ENCODE data around the gene OR2AT4.
"Not testable (repeated sequence)": the region's sequence is repeated elsewhere in the genome, so short reads cannot be mapped to it uniquely, and the experiment has no call there.

Gene OR2AT4

GRCh38 chr11:75103380-75104026, 6.8 kb upstream of the OR2AT4 start:
- DNase-seq (ENCODE audit: low spot score), result peak; percentile 43

DNA sequence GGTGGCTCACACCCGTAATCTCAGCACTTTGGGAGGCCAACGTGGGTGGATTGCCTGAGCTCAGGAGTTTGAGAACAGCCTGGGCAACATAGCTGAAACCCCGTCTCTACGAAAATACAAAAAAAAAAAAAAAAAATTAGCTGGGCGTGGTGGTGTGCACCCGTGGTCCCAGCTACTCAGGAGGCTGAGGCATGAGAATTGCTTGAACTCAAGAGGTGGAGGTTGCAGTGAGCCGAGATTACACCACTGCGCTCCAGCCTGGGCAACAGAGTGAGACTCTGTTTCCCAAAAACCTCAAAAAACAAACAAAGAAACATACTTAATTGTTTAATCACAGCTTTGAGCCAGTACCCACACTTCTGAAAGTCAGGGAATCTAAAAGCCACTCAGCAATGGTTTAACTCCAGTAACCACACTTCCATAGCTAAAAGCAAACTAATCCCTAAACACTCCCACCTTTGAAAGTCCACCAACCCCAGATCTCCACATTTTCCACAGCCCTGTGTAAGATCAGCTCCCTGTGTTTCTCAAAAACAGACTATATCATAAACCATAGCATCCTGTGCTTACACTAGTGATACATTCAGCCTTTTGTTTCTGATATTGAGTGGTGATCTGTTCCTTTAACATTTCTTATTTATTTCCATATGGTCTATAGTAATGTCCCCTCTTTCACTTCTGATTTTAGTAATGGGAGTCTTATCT, 4.9 kb upstream of the OR2AT4 start:
- no peak for DNase-seq (ENCODE audit: low spot score)

DNA sequence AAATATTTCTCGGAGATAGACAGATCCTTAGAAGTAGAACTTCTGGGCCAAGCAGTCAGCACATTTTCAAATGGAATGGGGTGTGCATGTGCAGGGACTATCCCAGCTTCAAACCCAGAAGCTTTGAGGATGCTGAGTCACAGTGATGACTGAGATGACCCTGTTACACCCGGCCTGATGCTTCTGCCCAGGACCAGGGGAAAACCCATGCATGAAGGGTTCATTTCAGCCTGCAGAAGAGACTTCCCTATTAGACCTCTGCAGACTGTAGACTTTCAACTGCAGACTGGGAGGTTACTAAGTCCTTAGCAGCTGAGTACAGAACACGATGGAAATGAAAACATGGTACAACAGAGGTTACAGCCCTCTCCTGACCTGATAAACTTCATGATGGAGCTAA, 3.6 kb upstream of the OR2AT4 start:
- peak; percentile 39 for DNase-seq (ENCODE audit: low spot score)

DNA sequence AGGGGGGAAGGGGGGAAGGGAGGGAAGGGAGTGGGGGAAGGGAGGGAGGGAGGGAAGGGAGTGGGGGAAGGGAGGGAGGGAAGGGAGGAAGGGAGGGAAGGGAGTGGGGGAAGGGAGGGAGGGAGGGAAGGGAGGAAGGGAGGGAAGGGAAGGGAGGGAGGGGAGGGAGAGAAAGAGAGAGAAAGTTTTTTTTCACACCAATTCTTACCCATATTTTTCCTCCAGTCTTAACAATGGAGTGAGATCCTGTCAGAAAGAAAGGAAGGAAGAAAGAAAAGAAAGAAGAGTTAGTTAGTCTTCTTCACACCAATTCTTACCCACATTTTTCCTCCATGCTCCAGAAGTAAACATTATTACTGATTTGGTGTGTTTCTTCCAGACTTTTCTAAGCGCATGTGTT, 3.0 kb upstream of the OR2AT4 start:
- no peak for DNase-seq (ENCODE audit: low spot score)

DNA sequence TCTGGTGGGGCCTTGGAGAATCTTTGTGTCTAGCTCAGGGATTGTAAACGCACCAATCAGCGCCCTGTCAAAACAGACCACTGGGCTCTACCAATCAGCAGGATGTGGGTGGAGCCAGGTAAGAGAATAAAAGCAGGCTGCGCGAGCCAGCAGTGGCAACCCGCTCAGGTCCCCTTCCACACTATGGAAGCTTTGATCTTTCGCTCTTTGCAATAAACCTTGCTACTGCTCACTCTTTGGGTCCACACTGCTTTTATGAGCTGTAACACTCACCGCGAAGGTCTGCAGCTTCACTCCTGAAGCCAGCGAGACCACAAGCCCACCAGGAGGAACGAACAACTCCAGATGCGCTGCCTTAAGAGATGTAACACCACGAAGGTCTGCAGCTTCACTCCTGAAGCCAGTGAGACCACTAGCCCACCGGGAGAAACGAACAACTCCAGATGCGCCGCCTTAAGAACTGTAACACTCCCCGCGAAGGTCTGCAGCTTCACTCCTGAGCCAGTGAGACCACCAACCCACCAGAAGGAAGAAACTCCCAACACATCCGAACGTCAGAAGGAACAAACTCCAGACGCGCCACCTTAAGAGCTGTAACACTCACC, 2.3 kb upstream of the OR2AT4 start:
- not testable (repeated sequence) for DNase-seq (ENCODE audit: low spot score)

DNA sequence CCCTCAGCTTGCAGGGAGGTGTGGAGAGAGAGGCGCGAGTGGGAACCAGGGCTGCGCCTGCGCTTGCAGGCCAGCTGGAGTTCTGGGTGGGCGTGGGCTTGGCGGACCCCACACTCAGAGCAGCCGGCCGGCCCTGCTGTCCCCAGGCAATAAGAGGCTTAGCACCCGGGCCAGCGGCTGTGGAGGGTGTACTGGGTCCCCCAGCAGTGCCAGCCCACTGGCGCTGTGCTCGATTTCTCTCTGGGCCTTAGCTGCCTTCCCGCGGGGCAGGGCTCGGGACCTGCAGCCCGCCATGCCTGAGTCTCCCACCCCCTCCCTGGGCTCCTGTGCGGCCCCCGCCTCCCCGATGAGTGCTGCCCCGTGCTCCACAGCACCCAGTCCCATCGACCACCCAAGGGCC, 1.5 kb upstream of the OR2AT4 start:
- not testable (repeated sequence) for DNase-seq (ENCODE audit: low spot score)

GRCh38 chr11:75097173-75097557, 489 bp upstream of the OR2AT4 start:
- no peak for DNase-seq (ENCODE audit: low spot score)

DNA sequence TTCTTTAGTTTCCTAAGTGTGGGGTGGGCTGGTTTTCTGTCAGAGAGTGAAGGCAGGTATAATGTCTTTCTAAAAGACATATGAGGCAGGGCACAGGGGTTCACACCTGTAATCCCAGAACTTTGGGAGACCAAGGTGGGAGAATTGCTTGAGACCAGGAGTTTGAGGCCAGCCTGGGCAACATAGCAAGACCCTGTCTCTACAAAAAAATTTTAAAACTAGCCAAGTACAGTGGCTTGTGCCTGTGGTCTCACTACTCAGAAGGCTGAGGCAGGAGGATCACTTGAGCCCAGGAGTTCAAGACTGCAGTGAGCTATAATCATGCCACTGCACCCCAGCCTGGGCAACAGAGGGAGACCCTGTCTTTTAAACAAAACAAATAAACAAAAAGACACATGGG, 2.3 kb downstream of the OR2AT4 start:
- DNase-seq (ENCODE audit: low spot score), result not testable (repeated sequence)

DNA sequence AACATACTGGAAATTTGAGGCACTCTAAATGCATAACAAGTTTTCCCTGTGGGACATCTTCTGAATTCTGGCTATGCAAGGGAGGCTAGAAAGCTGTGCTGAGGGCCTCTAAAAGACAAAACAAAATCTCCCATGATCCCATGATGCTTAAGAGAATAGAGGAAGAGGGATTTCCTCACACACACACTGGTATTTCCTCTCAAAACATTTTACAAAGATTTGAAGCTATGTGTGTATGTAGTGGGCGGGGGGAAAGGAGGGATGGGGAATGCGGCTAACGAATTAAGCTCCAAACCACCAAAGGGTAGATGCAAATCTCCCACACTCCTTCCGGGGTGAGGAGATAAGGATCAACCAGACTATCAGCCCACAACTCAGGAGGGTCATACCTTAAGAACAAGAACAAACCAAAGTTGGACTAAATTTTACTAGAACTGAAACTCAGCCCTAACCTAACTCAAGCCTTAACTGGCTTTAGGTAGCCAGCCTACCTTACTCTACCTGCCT, 6.0 kb downstream of the OR2AT4 start:
- DNase-seq (ENCODE audit: low spot score), result no peak

GRCh38 chr11:75087319-75088305, 9.1 kb downstream of the OR2AT4 start:
- no peak for DNase-seq (ENCODE audit: low spot score)

DNA sequence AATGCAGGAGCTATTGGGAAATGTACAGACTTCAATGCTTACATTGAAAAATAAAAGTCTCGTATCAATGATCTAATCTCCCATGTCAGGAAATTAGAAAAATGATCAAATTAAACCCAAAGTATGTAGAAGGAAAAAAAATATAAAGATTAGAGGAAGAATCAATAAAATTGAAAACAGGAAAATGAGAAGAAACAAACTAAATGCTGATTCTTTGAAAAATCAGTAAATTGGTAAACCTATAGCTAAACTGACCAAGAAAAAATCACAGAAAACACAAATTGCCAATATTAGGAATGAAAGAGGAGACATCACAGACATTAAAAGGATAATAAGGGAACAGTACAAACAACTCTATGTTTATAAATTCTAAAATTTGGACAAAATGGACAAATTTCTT, 11.8 kb downstream of the OR2AT4 start:
- no peak for DNase-seq (ENCODE audit: low spot score)

DNA sequence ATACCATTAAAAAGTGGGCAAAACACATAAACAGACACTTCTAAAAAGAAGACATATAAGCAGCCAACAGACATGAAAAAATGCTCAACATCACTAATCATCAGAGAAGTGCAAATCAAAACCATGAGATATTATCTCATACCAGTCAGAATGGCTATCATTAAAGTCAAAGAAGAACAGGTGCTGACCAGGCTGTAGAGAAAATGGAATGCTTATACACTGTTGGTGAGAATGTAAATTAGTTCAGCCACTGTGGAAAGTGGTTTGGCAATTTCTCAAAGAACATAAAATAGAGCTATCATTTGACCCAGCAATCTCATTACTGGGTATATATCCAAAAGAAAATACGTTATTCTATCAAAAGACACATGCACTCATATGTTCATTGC, 13.5 kb downstream of the OR2AT4 start:
- DNase-seq (ENCODE audit: low spot score), result no peak

GRCh38 chr11:75082601-75083216, 14.0 kb downstream of the OR2AT4 start:
- no peak for DNase-seq (ENCODE audit: low spot score)

DNA sequence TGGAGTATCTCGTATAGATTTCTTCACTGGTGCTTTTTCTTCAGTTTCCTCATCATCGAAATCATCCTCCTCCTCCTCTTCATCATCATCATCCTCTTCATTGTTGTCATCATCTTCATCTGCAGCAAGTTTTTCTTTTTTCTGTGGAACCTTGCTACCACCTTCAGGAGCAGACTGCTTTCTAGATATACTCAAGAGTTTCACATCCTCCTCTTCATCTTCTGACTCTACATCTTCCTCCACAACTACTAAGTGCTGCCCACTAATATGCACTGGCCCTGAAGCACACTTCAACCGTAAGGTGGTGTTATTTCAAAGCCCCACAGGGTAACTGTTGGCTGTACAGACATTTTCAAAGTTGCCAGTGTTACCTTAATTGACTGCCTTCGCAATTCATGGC, 17.1 kb downstream of the OR2AT4 start:
- no peak for DNase-seq (ENCODE audit: low spot score)

DNA sequence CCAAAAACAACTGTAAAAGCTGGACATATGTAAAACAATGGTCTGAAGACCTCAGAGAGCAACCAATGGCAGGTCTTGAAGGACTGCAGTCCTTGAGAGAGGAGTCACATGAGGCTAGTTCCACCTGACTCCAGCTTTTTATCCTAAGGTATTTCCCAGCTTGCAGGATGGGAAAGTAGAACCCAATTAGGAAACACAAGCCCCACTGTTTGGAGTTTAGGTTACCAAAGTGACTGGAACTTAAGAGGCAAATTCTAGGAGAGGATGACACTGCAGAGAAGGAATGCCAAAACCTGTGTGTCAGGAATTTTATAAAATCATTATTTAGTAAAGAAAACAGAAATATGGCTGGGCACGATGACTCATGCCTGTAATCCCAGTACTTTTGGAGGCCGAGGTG, 18.4 kb downstream of the OR2AT4 start:
- no peak for DNase-seq (ENCODE audit: low spot score)

- no peak for DNase-seq (ENCODE audit: low spot score)
These were observed 19.4 kb downstream of the OR2AT4 start for GRCh38 chr11:75077316-75077715.

DNA sequence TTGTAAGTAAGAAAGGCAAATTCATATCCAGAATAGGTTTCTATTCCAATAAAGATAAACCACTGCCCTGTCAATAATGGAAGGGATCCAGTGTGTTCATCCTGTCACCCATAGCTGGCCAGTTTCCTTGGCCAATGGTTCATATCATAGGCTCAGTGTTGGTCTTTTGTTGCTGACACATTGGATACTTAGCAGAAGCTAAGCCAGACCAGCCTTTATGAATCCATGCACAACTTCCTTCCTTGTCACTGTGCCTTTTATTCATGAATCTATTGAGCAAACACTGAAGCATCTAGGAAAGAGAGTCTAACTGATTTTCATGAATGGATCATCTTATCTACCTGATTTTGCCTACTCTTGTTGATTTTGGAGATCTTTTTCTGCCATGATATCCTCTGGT, 20.0 kb downstream of the OR2AT4 start:
- DNase-seq (ENCODE audit: low spot score), result no peak

DNA sequence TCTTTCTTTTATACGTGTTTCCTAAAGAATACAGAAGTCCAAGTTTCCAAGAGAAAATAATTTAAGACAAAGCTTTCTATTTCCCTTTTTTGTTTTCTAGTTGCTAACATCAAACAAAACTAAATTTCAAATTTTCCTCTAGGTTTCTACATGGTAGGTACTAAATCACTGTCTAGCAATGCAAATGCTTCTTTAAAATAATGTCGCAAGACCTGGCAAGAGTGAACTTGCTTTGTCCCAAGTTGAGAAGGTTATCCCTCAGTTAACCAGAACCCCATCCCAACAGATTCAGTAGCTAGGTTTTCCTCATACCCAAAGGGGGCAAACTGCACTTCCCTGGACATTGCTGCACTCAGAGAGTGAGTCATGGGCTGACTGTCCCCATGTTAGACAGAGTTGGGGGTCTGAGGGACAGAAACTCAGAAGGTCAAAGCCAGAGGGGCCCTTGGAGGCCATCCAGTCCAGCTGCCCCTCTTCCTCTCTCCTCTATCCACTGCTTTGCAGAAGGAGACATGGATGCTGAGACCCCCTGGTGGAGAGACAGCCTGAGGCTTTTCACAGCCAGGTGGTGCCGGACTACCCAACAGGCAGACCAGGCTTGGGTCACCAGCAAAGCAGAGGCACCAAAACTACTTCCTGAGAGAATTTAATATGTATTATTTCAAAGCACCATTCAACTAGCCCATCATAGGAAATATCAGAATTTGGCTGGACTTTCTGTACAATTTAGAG, 23.1 kb downstream of the OR2AT4 start:
- DNase-seq (ENCODE audit: low spot score), result no peak

- no peak for DNase-seq (ENCODE audit: low spot score)
These were observed 24.1 kb downstream of the OR2AT4 start for GRCh38 chr11:75072582-75072981.

DNA sequence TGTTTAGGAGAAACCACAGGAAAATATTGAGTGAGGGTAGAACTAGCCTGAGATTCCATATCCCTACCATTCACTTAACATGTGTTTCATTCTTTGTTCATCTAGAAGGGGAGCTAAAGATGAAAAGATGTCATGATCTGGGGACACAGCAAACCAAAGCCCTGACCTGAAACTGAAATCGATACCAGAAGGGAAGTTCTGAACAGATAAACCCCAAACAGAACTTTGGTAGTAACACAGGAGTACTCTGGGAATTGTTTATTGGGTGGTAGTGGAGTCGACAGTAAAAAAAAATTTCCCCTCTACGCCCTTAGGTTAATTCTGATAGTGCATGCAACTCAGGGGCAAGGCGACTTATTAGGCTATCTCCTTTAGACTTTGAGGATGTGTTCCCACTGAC, 27.2 kb downstream of the OR2AT4 start:
- no peak for DNase-seq (ENCODE audit: low spot score)

- DNase-seq (ENCODE audit: low spot score), result no peak
These were observed 27.7 kb downstream of the OR2AT4 start for GRCh38 chr11:75068993-75069392.
